ENCODE data around the gene DTX3L.

- TF ChIP-seq POLR2A (IDR thresholded peaks at IDR 0.05; ENCODE audit: low read depth, low read length) (no peak), POLR2AphosphoS5 (IDR thresholded peaks at IDR 0.05; ENCODE audit: low read depth, low read length) (no peak), TAF1 (IDR thresholded peaks at IDR 0.05; ENCODE audit: borderline replicate concordance, low read depth, low read length) (no peak)
Observed at GRCh38 chr3:122548619-122549018, 15.5 kb upstream of the DTX3L start.
